Brain pericyte (primary cell): ENCODE results near the gene SCN5A.

Experiments
- DNase-seq: peaks from one replicate; pipeline ENCODE4 v3.0.0-alpha.2; 2012; ENCODE audit warnings: low read depth, low spot score

Gene SCN5A

DNA sequence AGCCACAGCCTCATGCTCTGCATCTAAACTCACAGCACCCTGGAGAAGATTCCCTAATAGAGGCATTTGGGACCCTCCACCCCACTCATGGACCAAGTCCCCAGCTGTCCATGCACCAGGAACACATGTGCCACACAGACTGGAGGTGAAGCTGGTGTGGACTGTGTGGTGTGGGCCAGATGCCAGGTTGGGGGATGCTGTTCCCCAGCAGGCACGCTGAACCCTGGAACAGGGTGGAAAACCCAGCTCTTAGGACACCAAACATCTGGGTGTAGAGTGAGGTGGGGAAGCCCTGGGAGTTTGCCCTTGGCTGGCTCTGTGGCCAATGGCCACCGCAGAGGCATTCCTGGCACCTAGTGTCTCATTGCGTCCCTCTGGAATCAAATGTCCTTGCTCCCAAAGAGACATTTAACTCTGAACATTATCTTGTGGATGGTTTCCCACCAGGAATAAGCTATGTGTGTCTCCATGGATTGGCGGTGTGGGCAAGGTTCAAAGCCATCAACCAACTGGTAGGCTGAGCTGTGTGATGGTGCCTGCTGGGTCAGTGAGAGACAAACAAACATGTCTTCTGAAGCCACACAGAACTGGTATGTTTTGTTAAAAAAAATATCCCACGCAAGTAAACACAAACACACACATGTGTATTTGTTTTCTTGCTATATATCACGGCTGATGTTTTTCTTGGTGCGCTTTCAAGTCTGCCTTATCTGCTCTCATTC is 88.3 kb downstream of the SCN5A start:
- DNase-seq, result no peak

DNA sequence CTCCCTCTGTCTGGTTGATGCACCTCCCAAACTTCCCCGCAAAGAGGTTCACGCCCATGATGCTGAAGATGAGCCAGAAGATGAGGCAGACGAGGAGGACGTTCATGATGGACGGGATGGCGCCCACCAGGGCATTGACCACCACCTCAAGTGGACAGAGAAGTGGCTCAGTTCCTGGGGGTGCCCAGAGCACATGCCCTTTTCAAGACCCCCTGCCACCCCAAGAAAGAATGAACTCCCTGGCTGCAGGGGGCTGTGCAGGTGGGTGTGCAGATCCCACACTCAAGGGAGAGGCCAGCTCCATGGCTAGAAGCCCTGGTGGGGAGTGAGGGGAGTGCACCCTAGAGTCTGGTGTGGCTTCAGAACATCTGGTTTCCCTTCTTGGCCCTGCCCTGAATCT is 89.2 kb downstream of the SCN5A start:
- DNase-seq, result no peak

DNA sequence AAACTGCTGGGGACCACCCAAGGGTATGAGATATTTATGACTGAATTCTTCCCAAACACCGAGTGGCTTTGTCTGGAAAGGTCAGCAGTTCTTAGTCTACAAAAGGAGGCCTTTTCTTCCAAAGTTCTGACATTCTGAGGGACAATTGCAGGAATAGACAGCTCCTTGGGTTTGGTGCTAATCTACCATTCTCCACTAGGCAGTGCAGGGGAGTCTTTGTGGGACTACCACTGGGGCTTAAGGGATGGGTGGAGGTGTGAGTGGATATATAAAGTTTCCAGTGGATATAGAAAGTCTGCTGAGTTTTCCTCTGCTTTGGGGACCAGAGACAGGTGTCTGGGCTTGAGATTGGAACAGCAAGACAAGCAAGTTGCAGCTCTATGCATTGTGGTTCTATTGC is 90.6 kb downstream of the SCN5A start:
- no peak for DNase-seq

DNA sequence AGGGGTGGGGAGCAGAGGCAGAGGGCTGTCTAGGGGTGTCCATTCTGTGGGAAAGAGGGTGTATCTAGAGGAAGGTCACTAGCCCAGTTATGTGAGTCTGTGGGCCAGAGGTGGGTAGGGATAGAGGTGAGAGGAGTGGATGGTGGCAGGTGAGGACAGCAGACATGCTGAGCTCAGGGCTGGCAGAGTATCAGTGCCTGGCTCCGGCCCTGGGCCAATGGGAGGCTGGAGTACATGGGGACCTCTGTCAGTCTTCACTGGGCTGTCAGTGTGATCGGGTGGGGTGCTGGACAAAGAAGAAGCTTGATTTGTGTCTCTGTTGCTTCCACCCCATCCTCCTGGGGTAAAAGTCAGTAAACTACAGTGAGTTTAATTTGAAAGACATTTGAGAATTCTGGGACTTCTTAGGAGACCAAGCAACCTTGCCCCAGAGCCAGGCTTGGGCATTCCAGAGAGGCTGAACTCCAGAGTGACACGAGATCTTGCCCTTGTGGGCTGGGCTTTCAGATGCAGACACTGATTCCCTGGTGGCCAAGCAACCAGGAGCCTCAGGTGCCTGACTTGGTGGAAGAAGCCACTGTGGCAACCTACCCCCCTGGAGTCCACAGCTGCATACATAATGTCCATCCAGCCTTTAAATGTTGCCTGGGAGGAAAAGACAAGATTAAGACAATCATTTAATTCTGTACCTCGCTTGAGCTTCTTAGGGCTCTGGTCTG is 92.7 kb downstream of the SCN5A start:
- no peak for DNase-seq

DNA sequence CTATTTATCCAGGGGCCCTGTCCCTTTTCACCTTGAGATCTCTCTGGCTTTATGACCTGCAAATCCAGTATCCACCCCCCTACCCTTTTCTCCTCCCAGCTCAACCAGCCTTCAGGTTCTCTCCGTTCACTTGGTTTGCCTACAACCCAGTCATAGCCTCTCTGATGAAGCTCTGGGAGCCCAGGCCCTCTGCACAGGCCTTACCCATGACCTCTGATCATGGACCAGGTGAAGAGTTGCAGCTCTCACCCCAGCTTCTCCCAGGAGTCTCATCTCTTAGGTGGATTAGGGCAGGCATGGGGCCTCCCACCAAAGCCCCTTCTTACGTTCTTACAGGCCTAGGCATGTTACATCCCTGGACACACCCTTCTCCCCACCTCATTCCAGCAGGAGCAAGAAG is 93.6 kb downstream of the SCN5A start:
- DNase-seq, result no peak

DNA sequence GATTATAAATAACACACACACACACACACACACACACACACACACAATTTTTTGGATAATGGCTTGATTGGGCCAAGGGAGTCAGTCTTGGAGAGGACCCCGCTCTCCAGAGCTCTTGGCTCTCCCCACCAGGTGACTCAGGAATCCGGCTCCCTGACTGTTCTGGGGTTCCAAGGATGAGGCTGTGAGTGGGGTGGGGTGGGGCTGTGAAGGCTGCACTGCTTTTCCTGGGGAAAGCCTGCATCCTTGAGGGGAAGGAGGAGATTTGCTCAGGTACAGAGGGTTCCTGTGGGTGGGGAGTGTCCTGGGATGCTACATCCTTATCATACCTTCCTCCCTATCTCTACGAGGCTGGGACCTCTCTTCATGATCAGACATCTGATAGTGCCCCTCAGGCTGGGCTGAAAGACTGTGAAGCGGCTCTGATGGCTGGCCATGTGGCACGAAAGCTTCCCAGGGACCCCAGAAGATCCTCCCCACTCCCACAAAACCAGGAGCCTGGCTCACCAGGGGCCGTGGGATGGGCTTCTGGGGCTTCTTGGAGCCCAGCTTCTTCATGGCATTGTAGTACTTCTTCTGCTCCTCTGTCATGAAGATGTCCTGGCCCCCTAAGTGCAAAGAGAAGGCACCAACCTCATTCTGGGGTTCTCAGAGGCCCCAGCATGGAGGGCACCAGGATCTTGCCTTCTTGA is 94.2 kb downstream of the SCN5A start:
- DNase-seq, result no peak

DNA sequence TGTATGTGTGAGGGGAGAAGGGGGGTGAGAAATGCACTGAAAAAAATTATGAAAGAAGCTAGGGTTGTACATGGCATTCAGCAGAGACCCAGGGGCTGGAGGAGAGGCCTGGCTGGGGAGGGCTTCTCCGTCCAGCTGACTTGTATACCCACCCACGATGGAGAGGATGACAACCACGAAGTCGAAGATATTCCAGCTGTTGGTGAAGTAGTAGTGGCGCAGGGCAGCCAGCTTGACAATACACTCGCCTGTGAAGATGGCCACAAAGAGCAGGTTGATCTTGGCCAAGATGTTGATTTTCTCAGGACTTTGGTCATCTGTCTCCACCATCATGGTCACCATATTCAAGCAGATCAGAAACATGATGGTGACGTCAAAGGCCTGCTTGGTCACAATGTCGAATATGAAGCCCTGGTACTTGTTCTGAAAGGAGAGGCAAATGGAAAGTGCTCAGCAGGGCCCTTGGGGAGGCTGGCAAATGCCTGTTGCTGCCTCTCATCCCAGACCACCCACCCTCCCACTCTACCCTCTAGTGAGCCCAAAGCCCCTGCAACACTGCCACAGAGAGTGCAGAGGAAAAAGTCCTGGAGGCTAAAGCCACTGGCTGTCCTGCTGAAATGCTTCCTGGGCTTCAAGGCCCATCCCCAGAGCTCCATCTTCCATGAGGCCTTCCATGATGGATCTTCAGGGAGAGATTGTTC is 95.2 kb downstream of the SCN5A start:
- DNase-seq, result no peak

DNA sequence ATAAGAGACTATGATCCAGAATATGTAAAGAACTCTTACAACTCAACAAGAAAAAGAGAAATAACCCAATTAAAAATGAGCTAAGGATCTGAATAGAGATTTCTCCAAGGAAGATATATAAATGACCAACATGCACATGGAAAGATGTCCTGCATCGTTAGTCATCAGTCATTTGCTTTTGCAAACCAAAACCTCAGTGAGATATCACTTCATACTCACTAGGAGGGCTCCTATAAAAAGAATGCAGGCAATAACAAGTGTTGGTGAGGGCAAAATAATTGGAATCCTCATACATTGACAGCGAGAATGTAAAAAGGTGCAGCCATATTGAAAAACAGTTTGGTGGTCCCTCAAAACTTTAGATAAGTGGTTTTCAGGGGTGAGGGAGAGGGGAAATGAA is 96.4 kb downstream of the SCN5A start:
- DNase-seq, result no peak

DNA sequence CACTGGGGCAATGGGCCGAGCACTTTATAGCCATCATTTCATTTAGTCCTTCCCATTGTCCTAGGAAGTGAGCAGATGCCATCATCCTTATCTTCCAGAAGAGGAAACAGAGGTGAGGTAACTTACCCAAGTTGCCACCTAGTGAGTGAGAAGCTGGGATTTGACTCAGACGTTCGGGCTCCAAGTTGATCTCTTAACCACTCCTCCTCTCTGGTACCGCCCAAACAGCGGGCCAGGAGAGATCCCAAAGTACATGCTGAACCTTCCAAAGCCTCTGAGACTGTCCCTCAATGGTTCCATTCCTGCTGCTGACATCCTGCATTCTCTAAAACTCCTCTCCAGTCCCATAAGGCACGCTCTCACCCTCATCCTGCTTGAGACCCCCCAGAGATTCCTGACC is 97.1 kb downstream of the SCN5A start:
- DNase-seq, result no peak

DNA sequence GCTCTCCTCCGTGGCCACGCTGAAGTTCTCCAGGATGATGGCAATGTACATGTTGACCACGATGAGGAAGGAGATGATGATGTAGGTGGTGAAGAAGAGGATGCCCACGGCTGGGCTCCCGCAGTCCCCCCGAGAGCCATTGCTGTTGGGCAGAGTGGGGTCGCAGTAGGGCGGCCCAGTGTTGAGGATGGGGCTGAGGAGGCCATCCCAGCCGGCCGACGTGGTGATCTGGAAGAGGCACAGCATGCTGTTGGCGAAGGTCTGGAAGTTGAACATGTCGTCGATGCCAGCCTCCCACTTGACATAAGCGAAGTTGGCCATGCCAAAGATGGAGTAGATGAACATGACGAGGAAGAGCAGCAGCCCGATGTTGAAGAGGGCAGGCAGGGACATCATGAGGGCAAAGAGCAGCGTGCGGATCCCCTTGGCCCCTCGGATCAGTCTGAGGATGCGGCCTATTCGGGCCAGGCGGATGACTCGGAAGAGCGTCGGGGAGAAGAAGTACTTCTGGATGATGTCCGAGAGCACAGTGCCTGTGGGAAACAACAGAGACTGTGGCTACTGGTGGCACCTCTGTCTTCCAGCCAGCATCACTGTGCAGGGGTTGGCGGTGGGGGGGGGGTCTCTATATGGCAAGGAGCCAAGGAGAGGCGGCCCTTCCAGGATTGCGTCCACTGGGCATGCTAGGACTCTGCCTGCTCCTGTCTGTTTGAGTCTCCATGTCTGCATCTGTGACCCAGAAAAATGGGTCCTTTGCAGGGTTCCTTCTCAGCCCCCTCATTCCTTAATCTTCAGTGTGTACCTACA is 98.3 kb downstream of the SCN5A start:
- DNase-seq, result no peak

DNA sequence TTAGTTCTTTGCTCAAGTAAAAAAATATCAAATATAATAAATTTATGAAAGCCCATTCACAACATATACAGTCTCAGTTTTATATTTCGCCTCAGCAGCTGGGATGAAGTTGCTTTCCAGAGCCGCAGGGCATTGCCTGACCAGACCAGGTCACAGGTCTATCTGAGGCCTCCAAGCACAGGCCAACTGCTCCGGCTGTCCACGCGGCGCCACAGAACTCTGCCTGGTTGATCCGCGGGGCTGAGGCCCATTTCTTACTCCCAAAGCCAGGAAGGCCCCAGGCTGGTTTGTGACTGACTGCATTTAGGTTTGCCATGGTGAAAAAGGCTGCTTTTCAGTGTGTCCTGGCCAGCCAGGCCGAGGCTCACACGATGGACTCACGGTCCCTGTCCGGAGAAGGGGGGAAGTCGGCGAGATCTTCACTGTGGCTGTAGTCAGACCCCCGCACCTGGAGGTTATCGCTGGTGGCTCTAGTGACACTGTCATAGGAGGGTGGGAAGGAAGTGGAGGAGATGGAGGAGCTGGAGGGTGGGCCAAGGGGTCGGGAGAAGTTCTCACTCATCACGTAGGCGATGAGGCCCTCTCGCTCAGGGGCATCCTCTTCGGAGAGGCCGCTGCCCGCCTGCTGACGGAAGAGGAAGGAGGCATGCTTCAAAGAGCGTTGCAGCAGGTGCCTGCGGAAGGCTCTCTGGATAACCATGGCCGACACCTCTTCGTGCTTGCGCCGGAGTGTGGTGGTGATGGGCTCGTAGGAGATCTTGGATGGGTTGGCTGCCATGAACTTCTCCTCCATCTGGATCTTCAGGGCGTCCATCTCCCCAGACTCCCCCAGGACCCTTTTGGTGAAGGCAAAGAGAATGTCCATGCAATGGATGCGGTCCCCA is 99.3 kb downstream of the SCN5A start:
- DNase-seq, result no peak

DNA sequence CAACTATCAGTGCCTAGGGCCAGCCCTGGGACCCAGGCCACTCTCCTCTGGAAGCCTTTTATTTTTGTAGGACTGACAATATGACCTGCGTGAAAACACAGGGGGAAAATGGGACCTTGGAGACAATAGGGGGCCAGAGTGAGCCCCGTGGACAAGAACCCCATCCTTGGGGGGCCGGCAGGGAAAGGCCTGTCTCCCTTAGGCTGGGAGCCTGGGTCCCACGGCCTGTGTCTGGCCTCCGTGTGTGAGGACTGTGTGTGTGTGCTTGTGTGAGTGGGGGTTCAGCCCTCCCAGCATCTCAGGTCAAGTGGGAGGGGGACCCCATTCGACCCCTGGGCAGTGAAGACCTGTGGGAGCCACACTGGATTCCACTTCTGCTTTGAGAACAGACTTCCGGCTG is 100.0 kb downstream of the SCN5A start:
- no peak for DNase-seq

DNA sequence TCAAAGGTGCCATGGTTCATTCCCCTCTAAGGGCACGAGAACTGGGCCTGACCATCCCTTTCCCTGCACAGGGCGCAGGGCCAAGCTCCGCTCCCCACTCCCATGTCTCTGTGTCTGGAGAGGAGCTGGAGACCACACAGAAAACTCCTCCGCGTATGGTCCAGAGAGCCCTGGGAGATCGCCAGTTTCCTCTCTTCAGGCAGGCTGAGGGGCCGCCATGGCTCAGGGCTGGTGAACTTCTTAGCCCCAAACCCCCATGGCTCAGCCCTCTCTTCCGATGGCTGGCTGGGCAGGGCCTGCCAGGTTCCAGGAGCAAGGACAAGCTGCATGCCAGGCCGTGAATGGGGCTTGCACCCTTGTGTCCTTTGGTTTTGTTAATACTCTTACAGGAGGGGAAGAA is 100.4 kb downstream of the SCN5A start:
- no peak for DNase-seq

DNA sequence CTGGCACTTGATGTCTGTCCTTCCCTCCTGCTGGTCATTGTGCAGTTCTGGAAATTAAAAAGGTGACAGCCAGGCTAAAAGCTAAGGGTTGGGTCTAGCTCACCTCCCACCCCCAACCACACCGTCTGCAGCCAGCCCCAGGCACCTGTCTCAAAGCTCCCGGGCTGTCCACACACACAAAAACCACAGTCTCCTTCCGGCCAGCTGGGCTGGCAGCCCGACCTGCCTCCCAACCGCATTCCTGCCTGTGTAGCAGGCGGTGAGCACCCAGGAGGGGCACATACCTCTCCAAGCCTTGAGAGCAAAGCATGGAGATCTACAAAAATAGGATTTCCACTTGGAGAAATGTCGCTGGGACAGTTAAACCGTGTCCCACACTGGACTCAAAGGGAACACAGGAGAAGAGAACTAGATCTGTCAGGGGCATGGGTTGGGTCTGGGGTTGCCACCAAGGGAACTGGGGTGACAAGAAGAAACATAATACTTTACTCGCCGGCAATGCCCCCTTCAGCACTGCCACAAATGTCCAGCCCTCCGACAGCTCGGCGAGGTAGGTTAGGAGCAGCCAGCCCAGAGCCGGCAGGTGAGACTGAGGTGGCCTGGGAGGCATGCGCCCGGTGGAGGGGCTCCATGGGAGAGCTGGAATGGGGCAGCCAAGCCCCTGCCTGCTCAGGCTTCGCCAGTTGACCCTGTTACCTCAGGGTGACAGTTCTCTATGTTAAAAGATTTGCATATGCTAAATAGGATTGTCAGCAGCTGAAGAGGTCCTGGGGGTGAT is 101.1 kb downstream of the SCN5A start:
- no peak for DNase-seq

DNA sequence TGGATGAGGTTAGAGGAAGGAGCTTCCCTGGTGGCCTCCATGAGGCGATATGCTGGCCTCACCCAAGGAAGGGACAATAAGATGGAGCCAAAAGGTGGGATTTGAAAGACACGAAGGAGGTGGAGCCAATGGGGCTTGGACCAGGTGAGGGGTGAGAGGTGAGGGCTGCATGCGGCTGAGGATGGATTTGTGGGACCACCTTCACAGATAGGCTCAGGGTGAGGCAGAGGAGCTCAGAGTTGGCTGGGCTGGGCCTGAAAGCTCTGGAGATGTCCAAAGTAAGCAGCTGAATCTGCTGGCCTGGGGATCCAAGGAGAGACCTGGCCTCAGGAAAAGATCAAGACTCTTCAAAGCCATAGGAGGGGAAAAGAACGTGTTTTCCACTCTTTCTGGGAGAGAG is 103.5 kb downstream of the SCN5A start:
- no peak for DNase-seq

DNA sequence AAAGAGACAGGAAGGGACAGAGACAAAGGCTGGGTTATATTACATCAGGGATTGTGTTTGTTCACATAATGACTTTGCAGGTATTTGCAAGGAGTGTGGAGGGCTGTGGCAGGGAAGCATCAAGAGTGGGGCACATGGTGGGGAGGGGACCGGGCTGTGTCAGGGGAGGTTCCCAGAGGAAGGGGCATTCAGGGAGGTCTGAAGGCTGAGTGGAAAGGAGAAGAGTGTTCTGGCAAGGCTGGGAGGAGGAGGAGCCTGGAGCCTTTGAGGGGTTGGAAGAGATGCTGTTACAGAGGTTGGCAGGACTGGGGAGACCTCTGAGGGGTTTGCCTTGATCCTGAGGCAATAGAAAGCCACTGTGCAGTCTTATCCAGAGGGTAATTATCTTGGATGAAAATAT is 103.9 kb downstream of the SCN5A start:
- no peak for DNase-seq

DNA sequence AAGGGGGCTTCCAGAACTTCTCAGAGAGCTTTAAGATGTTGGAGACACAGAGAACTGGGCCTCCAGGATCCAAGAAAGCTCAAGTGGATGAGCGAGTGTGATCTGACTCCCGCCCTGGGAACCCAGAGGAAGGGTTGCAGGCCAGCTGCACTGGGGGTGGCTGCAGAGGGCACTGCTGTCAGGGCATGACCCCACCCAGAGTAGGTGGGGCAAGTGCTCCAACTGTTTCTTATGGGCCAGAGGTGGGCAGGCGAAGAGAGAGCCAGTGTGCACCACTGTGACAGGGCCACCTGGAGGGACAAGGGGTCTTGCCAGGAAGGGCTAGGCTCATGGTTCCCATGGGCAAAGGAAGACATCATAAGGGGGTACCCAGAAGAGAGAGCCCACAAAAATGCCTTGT is 104.6 kb downstream of the SCN5A start:
- no peak for DNase-seq

DNA sequence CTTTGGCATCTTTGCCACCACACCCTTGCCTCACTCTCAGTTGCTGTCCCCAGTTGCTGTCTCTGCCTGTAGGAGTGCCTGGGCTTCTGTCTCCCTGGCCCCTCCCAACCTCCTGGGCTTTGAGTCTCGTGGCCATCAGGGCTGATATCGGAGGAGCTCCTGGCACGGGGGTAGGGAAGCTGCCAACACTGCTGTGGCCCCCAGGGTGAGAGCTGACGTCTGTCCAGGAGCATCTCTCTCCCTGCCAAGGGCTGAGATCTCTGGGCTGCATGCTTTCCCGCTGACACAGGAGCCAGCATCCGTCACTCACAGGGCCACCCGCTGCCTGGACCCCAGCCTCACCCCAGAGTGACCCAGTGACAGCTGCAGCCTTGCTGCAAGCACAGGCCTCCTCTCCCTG is 105.9 kb downstream of the SCN5A start:
- DNase-seq, result peak; percentile 17

DNA sequence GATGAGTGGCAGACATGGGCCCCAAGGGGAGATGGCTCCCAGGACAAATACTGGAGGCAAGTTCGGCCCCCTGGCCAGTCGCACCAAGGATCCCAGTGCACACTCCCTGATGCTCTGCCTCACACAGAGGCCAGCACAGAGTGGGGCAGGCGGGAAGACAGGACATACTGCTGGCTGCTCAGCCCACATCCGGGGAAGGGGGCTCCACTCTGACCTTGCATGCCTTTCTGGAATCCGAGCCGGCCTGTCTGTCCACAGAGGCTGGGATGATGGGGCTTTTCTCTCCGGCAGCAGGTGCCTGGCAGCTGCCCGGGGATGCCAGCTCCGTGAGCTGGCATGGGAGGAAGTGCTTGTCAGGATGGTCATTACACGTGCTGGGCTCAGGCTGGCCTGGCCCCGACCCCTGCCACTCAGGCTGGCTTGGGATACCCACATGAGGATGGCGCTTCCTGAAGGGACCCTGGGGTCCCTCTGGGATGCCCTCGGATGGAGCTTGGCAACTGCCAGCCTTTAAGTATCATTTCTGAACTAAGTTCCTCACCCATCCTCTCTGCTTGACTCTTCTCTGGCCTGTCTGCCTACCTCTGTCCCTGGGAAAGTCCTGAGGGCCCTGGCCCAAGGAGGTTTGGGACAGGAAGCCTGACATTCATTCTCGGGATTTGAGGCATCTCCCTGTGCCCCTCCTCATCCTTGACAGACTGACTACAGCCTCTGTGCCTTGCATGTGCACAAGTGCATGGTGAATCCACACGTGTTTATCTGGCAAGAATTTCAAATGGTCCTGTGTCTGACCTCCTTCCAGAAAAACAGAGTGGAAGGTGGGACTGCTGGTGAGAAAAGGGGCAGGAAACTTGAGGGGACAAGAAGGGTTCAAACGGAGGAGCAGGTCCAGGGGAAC is 106.8 kb downstream of the SCN5A start:
- DNase-seq, result no peak
